ENCODE measurements around the gene CCDC17. TPM values are rescaled to one million over a fixed set of nuclear protein-coding genes. Genes with fewer than 3 reads are reported as not detected.

CCDC17 gene
- total RNA-seq, 2 donors from 2014 or later, result 0.39 to 0.52 TPM

- H3K4me1 ChIP-seq, result peaks cover 0 to 35% of the 10 kb centered on the region in 2 donors
- H3K4me3 ChIP-seq, result peak overlapping the region; percentile 72 to 98
- H3K36me3 ChIP-seq, result no peaks in the 10 kb centered on the region
- peak overlapping the region; percentile 90 to 94 for H3K27ac ChIP-seq
- DNase-seq (ENCODE audit: low spot score), result no peak
- TF ChIP-seq CTCF (IDR thresholded peaks at IDR 0.05), result no peak
- H3K27me3 ChIP-seq, result no peaks in the 10 kb centered on the region
- H3K9me3 ChIP-seq, result no peaks in the 10 kb centered on the region
These were observed 38.8 kb downstream of the CCDC17 start for GRCh38 chr1:45585110-45585426.

GRCh38 chr1:45584351-45585109 lies 39.3 kb downstream of the CCDC17 start:
- DNase-seq (ENCODE audit: low spot score), result peak; percentile 84
- TF ChIP-seq CTCF (IDR thresholded peaks at IDR 0.05), result no peak
- H3K9me3 ChIP-seq, result no peaks in the 10 kb centered on the region
- H3K36me3 ChIP-seq, result no peaks in the 10 kb centered on the region
- H3K27ac ChIP-seq, result peak overlapping the region; percentile 90 to 94
- H3K4me3 ChIP-seq, result peak overlapping the region; percentile 72 to 98
- H3K27me3 ChIP-seq, result no peaks in the 10 kb centered on the region
- peaks cover 0 to 30% of the 10 kb centered on the region in 2 donors for H3K4me1 ChIP-seq

GRCh38 chr1:45583666-45584350 lies 40.0 kb downstream of the CCDC17 start, which contains the start of gene NASP:
Gene NASP, plus strand, starts transcription at chr1:45584041. Its CDS starts 106 bp downstream, at chr1:45584147.
- Histone ChIP-seq H3K27ac (peak within 1 kb of the TSS; percentile 90 to 94), H3K4me3 (peak within 1 kb of the TSS; percentile 72 to 98), H3K9me3 (no peaks in the 10 kb centered on the region), H3K4me1 (peaks cover 0 to 30% of the 10 kb centered on the region in 2 donors), H3K27me3 (no peaks in the 10 kb centered on the region), H3K36me3 (no peaks in the 10 kb centered on the region)
- peak; percentile 92 for DNase-seq (ENCODE audit: low spot score)
- TF ChIP-seq CTCF (IDR thresholded peaks at IDR 0.05), result no peak

GRCh38 chr1:45583264-45583665 lies 40.6 kb downstream of the CCDC17 start:
- H3K9me3 ChIP-seq, result no peaks in the 10 kb centered on the region
- no peak for TF ChIP-seq CTCF (IDR thresholded peaks at IDR 0.05)
- no peaks in the 10 kb centered on the region for H3K27me3 ChIP-seq
- peak overlapping the region; percentile 72 to 98 for H3K4me3 ChIP-seq
- peaks cover 0 to 30% of the 10 kb centered on the region in 2 donors for H3K4me1 ChIP-seq
- DNase-seq (ENCODE audit: low spot score), result peak; percentile 96
- peak overlapping the region; percentile 90 to 94 for H3K27ac ChIP-seq
- no peaks in the 10 kb centered on the region for H3K36me3 ChIP-seq

- Histone ChIP-seq H3K36me3 (peaks cover 7% of the 10 kb centered on the region), H3K4me3 (no peak overlapping the region), H3K27ac (no peak overlapping the region), H3K27me3 (no peaks in the 10 kb centered on the region), H3K4me1 (no peaks in the 10 kb centered on the region), H3K9me3 (no peaks in the 10 kb centered on the region)
- no peak for TF ChIP-seq CTCF (IDR thresholded peaks at IDR 0.05)
- DNase-seq (ENCODE audit: low spot score), result no peak
These were observed 49.7 kb downstream of the CCDC17 start for GRCh38 chr1:45574105-45574626.

Measured in right atrium auricular region (tissue), 2 donors.